ENCODE data around the gene CDC34. TPM values are rescaled to one million over a fixed set of nuclear protein-coding genes. Genes with fewer than 3 reads are reported as not detected.
A peak's percentile ranks its signal among the peaks of the same experiment; 100 is the strongest.

CDC34 gene
- total RNA-seq, 1 donor from 2014 or later: 23.1 TPM

GRCh38 chr19:591099-591958 is 59.8 kb downstream of the CDC34 start:
- Mint-ChIP-seq H3K27me3 (peaks cover 13% of the 10 kb centered on the region), H3K4me3 (peak overlapping the region; percentile 44), H3K36me3 (ENCODE audit: low read depth) (no peaks in the 10 kb centered on the region), H3K4me1 (peaks cover 11% of the 10 kb centered on the region), H3K27ac (no peak overlapping the region), H3K9me3 (no peaks in the 10 kb centered on the region)
- intact Hi-C loops (cut with micrococcal nuclease): no loop called here
- ChIA-PET CTCF (no interaction called here), POLR2A (interaction anchor here (0.6 kb wide), 1 partner anchor 72 kb away, joined by 3 read pairs; the partner anchor contains the start of gene RNF126)
- TF ChIP-seq, protein P1, sequence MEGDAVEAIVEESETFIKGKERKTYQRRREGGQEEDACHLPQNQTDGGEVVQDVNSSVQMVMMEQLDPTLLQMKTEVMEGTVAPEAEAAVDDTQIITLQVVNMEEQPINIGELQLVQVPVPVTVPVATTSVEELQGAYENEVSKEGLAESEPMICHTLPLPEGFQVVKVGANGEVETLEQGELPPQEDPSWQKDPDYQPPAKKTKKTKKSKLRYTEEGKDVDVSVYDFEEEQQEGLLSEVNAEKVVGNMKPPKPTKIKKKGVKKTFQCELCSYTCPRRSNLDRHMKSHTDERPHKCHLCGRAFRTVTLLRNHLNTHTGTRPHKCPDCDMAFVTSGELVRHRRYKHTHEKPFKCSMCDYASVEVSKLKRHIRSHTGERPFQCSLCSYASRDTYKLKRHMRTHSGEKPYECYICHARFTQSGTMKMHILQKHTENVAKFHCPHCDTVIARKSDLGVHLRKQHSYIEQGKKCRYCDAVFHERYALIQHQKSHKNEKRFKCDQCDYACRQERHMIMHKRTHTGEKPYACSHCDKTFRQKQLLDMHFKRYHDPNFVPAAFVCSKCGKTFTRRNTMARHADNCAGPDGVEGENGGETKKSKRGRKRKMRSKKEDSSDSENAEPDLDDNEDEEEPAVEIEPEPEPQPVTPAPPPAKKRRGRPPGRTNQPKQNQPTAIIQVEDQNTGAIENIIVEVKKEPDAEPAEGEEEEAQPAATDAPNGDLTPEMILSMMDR (IDR thresholded peaks at IDR 0.05): no peak
- DNase-seq: no peak
- ATAC-seq (ENCODE audit: low read depth): no peak

Other genes starting within 250 kb of the CDC34 start
- 0.29 and 0.32 TPM in 2 replicates for gene PLPP2, start 240.4 kb upstream of the CDC34 start, total RNA-seq
- 14.6 and 15.0 TPM in 2 replicates for gene MIER2, start 187.0 kb upstream of the CDC34 start, total RNA-seq
- gene C2CD4C, start 122.6 kb upstream of the CDC34 start, total RNA-seq: not detected in 2 replicates
- 0.24 TPM in 1 of 2 replicates, not detected in the other for gene SHC2, start 70.7 kb upstream of the CDC34 start, total RNA-seq
- 0.40 and 0.76 TPM in 2 replicates for gene MADCAM1, start 35.3 kb upstream of the CDC34 start, total RNA-seq
- gene TPGS1, start 24.3 kb upstream of the CDC34 start, total RNA-seq: 20.3 and 23.8 TPM in 2 replicates
- 0.22 TPM in 1 of 2 replicates, not detected in the other for gene GZMM, start 12.3 kb downstream of the CDC34 start, total RNA-seq
- 150 and 152 TPM in 2 replicates for gene BSG, start 40.8 kb downstream of the CDC34 start, total RNA-seq
- gene HCN2, start 58.1 kb downstream of the CDC34 start, total RNA-seq: 0.13 and 0.17 TPM in 2 replicates
- 54.7 and 58.2 TPM in 2 replicates for gene POLRMT, start 101.8 kb downstream of the CDC34 start, total RNA-seq
- gene FGF22, start 108.1 kb downstream of the CDC34 start, total RNA-seq: 0.64 and 0.73 TPM in 2 replicates
- 75.9 and 82.7 TPM in 2 replicates for gene RNF126, start 131.5 kb downstream of the CDC34 start, total RNA-seq
- gene FSTL3, start 144.6 kb downstream of the CDC34 start, total RNA-seq: 2.1 and 2.2 TPM in 2 replicates
- gene PRSS57, start 163.7 kb downstream of the CDC34 start, total RNA-seq: not detected in 2 replicates
- gene PALM, start 177.2 kb downstream of the CDC34 start, total RNA-seq: not detected in 2 replicates
- not detected in 2 replicates for gene MISP, start 219.4 kb downstream of the CDC34 start, total RNA-seq